Endothelial cell of umbilical vein (primary cell): ENCODE data around the gene UBE2Q2. TPM values are rescaled to one million over a fixed set of nuclear protein-coding genes. Genes with fewer than 3 reads are reported as not detected.

Source experiments
- BruUV-seq: library from RNA; stranded (reverse); fragments of 400-500 nt; replicated peaks from 2 replicates; lab custom pipeline; 2021; lab: Mats Ljungman, UMichigan
- CTCF ChIA-PET: fragments of 300-600, 350-600 bp; sonication (Branson Sonifier 250); formaldehyde crosslinking; loops from one replicate; lab custom pipeline; 2021; ENCODE audit warnings: antibody characterized with exemption, inconsistent platforms; lab: Charles Lee
- POLR2A ChIA-PET: fragments of 300-600, 350-600 bp; sonication (Branson Sonifier 250); formaldehyde crosslinking; loops from one replicate; lab custom pipeline; 2021; ENCODE audit warnings: antibody characterized with exemption, inconsistent platforms; lab: Charles Lee
- DNase-seq: peaks from one replicate; pipeline ENCODE4 v3.0.0-alpha.2; 2011; ENCODE audit warnings: low read depth, low spot score
- FAIRE-seq: peaks from 2 replicates; lab custom pipeline; 2011; peaks lifted over from hg19 to GRCh38; lab: Jason Lieb, UNC
- H2AFZ ChIP-seq: 2 replicates; pipeline ENCODE4 v1.6.0; 2012; ENCODE audit warnings: low read depth, low read length, control low read depth, inconsistent platforms
- H3K27ac ChIP-seq: 2 replicates; pipeline ENCODE4 v1.5.1; 2011; ENCODE audit warnings: low read depth, mild to moderate bottlenecking, control low read depth, low read length, moderate library complexity; ENCODE audit not compliant: insufficient read depth
- H3K27me3 ChIP-seq, 2 experiments: 2 replicates each; pipeline versions ENCODE4 v1.6.0 to v1.6.1; 2011; ENCODE audit warnings: low read length in 2 of 2, mixed read lengths in 1 of 2; ENCODE audit not compliant: control insufficient read depth in 2 of 2, insufficient read depth in 2 of 2
- H3K36me3 ChIP-seq, 2 experiments: 2 replicates in 1 of 2; 3 replicates in 1 of 2; pipeline ENCODE4 v1.5.1; 2011; ENCODE audit warnings: low read length in 2 of 2, mild to moderate bottlenecking in 1 of 2, moderate library complexity in 1 of 2; ENCODE audit not compliant: control insufficient read depth in 2 of 2, insufficient read depth in 2 of 2; ENCODE audit errors: extremely low read depth in 1 of 2
- H3K4me1 ChIP-seq: 3 replicates; pipeline ENCODE4 v1.5.1; 2011; ENCODE audit warnings: mild to moderate bottlenecking, low read length; ENCODE audit not compliant: control insufficient read depth, insufficient read depth; ENCODE audit errors: extremely low read depth
- H3K4me2 ChIP-seq: 2 replicates; pipeline ENCODE4 v1.6.1; 2011; ENCODE audit warnings: low read length, control low read depth, mixed read lengths; ENCODE audit not compliant: insufficient read depth
- H3K4me3 ChIP-seq, 3 experiments: fragments of 200-600 bp in 1 of 3; sonication (generic), shearing (Covaris generic) in 1 of 3; replicated peaks in 1 of 3; 2 replicates each; pipeline ENCODE4 v1.5.1; 2011 to 2016; ENCODE audit warnings: control low read depth in 3 of 3, low read length in 3 of 3, mild to moderate bottlenecking in 2 of 3, inconsistent platforms in 1 of 3, low read depth in 1 of 3, moderate library complexity in 1 of 3; ENCODE audit not compliant: insufficient read depth in 1 of 3
- H3K79me2 ChIP-seq: 2 replicates; pipeline ENCODE4 v1.6.0; 2012; ENCODE audit warnings: low read length, inconsistent platforms; ENCODE audit not compliant: control insufficient read depth, insufficient read depth
- H3K9ac ChIP-seq: replicated peaks from 2 replicates; pipeline ENCODE3; 2011; ENCODE audit warnings: low read length, control low read depth; ENCODE audit not compliant: insufficient read depth; ENCODE audit errors: extremely low read depth
- H3K9me1 ChIP-seq: replicated peaks from 3 replicates; pipeline ENCODE4 v1.6.0; 2011; ENCODE audit warnings: mild to moderate bottlenecking, low read length; ENCODE audit not compliant: control insufficient read depth, insufficient read depth; ENCODE audit errors: extremely low read depth
- H3K9me3 ChIP-seq: replicated peaks from 2 replicates; pipeline ENCODE4 v1.5.1; 2012; ENCODE audit warnings: low read length, inconsistent platforms; ENCODE audit not compliant: control insufficient read depth, insufficient read depth
- H4K20me1 ChIP-seq: replicated peaks from 2 replicates; pipeline ENCODE3; 2011; ENCODE audit warnings: mild to moderate bottlenecking, low read length; ENCODE audit not compliant: control insufficient read depth, insufficient read depth; ENCODE audit errors: extremely low read depth
- CTCF ChIP-seq, 2 donors: IDR thresholded peaks; 1 replicate in 1 of 2; 2 replicates in 1 of 2; pipeline ENCODE4 v1.5.1; 2011; ENCODE audit warnings: low read length in 2 of 2, mild to moderate bottlenecking in 2 of 2, moderate library complexity in 2 of 2, control low read depth in 1 of 2, inconsistent platforms in 1 of 2, low read depth in 1 of 2; ENCODE audit not compliant: insufficient read depth in 1 of 2; ENCODE audit errors: extremely low read depth in 1 of 2
- EZH2 ChIP-seq: IDR thresholded peaks from 2 replicates; pipeline ENCODE4 v1.6.1; 2012; ENCODE audit warnings: borderline replicate concordance, low read depth, mild to moderate bottlenecking, moderate library complexity, low read length, inconsistent platforms; ENCODE audit not compliant: severe bottlenecking
- GATA2 ChIP-seq: IDR thresholded peaks from 2 replicates; pipeline ENCODE4 v1.7.0; 2011; ENCODE audit warnings: low read depth, mild to moderate bottlenecking, moderate library complexity, mixed read lengths, low read length; ENCODE audit not compliant: insufficient read length, insufficient read depth
- JUN ChIP-seq: IDR thresholded peaks from 2 replicates; pipeline ENCODE4 v1.6.1; 2011; ENCODE audit warnings: borderline replicate concordance, low read depth; ENCODE audit not compliant: insufficient read length, insufficient read depth
- MAX ChIP-seq: IDR thresholded peaks from 2 replicates; pipeline ENCODE4 v1.6.1; 2011; ENCODE audit not compliant: insufficient read depth, insufficient read length
- MYC ChIP-seq: IDR thresholded peaks from one replicate; pipeline ENCODE4 v1.6.1; 2011; ENCODE audit warnings: mild to moderate bottlenecking, low read depth, low read length
- POLR2A ChIP-seq: IDR thresholded peaks from 2 replicates; pipeline ENCODE4 v1.6.1; 2012; ENCODE audit warnings: low read depth, mild to moderate bottlenecking, control low read depth, low read length
- POLR2AphosphoS5 ChIP-seq: IDR thresholded peaks from 2 replicates; pipeline ENCODE4 v1.6.1; 2012; ENCODE audit warnings: low read depth, mild to moderate bottlenecking, control low read depth, low read length, moderate library complexity; ENCODE audit not compliant: insufficient read depth
- dilution Hi-C: fragments of 300-500 bp; cut with MboI; formaldehyde crosslinking; loops from one replicate; pipeline ENCODE4 v1.15.0; 2019; ENCODE audit warnings: low sequenced_read_pairs; ENCODE audit not compliant: extremely low pct_ligation_motif_present
- intact Hi-C: fragments of 100-400 bp; cut with micrococcal nuclease; formaldehyde crosslinking; loops from one replicate; pipeline ENCODE4 v1.10.0; 2022
- polyA plus RNA-seq, 4 experiments: library from polyadenylated mRNA; depleted of rRNA in 3 of 4; stranded (reverse) in 3 of 4; unstranded in 1 of 4; fragments of >200 nt; gene quantifications; 2 replicates each; pipeline versions ENCODE4 v1.2.1 to v1.2.3, GENCODE V29; 2011 to 2012; ENCODE audit warnings: missing spikeins in 1 of 4
- total RNA-seq: library from RNA; stranded (reverse); gene quantifications from 2 replicates; pipeline ENCODE4 v1.2.3, GENCODE V29; 2021

Gene UBE2Q2
- total and polyA plus RNA-seq, 2 donors (not counting 3 experiments of a cell fraction or from before 2014, with no cell fraction given) = 12.9 to 32.8 TPM

GRCh38 chr15:75849167-75849566, 5.9 kb downstream of the UBE2Q2 start:
- DNase-seq (no peak), FAIRE-seq (no peak)
- Histone ChIP-seq H3K27me3 (no peaks in the 10 kb centered on the region), H3K79me2 (peaks cover 96% of the 10 kb centered on the region), H3K36me3 (no peaks in the 10 kb centered on the region), H3K9me3 (no peaks in the 10 kb centered on the region), H4K20me1 (peaks cover 4% of the 10 kb centered on the region), H3K9me1 (no peaks in the 10 kb centered on the region), H3K9ac (no peak overlapping the region), H3K4me2 (no peak overlapping the region), H3K27ac (no peak overlapping the region), H3K4me3 (no peak overlapping the region), H3K4me1 (peaks cover 22% of the 10 kb centered on the region), H2AFZ (no peak overlapping the region)
- dilution Hi-C loops (no loop called here), intact Hi-C loops (no loop called here)
- BruUV-seq = no TSS peak
- CTCF ChIA-PET = no interaction called here
- POLR2A ChIA-PET = no interaction called here
- TF ChIP-seq POLR2A = no peak
- no peak for TF ChIP-seq JUN
- TF ChIP-seq POLR2AphosphoS5 = no peak
- no peak for TF ChIP-seq EZH2
- no peak for TF ChIP-seq MYC
- no peak for TF ChIP-seq CTCF (IDR thresholded peaks at IDR 0.05; ENCODE audit: extremely low read depth in 1 of 2, insufficient read depth in 1 of 2, low read depth in 1 of 2, low read length in 2 of 2)
- no peak for TF ChIP-seq MAX
- TF ChIP-seq GATA2 = no peak
